ENCODE data around the gene TBC1D10A. TPM values are rescaled to one million over a fixed set of nuclear protein-coding genes. Genes with fewer than 3 reads are reported as not detected.

The TBC1D10A gene
- 11.4 and 12.7 TPM in 2 replicates for polyA plus RNA-seq (2014; cell fraction: cytosol; rRNA removed)
- 17.1 and 20.8 TPM in 2 replicates for polyA plus RNA-seq (2014; cell fraction: nucleus; rRNA removed)

GRCh38 chr22:30326706-30327362, at the start of gene TBC1D10A:
TBC1D10A (minus strand) TSS chr22:30326941; CDS start chr22:30326881, 60 bp downstream.
- peak; percentile 89 for DNase-seq (ENCODE audit: low spot score)

GRCh38 chr22:30375312-30375849, 48.6 kb upstream of the TBC1D10A start:
- DNase-seq (ENCODE audit: low spot score), result no peak

- DNase-seq (ENCODE audit: low spot score), result peak; percentile 49
Measured at GRCh38 chr22:30373331-30374325, 46.9 kb upstream of the TBC1D10A start.

GRCh38 chr22:30372915-30373314, 46.2 kb upstream of the TBC1D10A start:
- DNase-seq (ENCODE audit: low spot score), result no peak

- no peak for DNase-seq (ENCODE audit: low spot score)
Measured at GRCh38 chr22:30371981-30372380, 45.2 kb upstream of the TBC1D10A start.

GRCh38 chr22:30371321-30371720, 44.6 kb upstream of the TBC1D10A start:
- DNase-seq (ENCODE audit: low spot score), result no peak

- no peak for DNase-seq (ENCODE audit: low spot score)
Measured at GRCh38 chr22:30370641-30371230, 44.0 kb upstream of the TBC1D10A start.

GRCh38 chr22:30368420-30368819, 41.7 kb upstream of the TBC1D10A start:
- no peak for DNase-seq (ENCODE audit: low spot score)

- DNase-seq (ENCODE audit: low spot score), result no peak
Measured at GRCh38 chr22:30365891-30366290, 39.1 kb upstream of the TBC1D10A start.

GRCh38 chr22:30362651-30363281, 36.0 kb upstream of the TBC1D10A start:
- no peak for DNase-seq (ENCODE audit: low spot score)

- DNase-seq (ENCODE audit: low spot score), result no peak
Measured at GRCh38 chr22:30361916-30362650, 35.3 kb upstream of the TBC1D10A start.

GRCh38 chr22:30358541-30358940, 31.8 kb upstream of the TBC1D10A start:
- DNase-seq (ENCODE audit: low spot score), result no peak

- no peak for DNase-seq (ENCODE audit: low spot score)
Measured at GRCh38 chr22:30357650-30358215, 31.0 kb upstream of the TBC1D10A start.

- no peak for DNase-seq (ENCODE audit: low spot score)
Measured at GRCh38 chr22:30357236-30357570, 30.5 kb upstream of the TBC1D10A start.

- peak; percentile 94 for DNase-seq (ENCODE audit: low spot score)
Measured at GRCh38 chr22:30356449-30357235, 29.9 kb upstream of the TBC1D10A start, which contains the start of the genes CCDC157 and SF3A1. CCDC157 (plus strand) TSS chr22:30357007; CDS start chr22:30366001, 8,994 bp downstream. SF3A1 (minus strand) TSS chr22:30356894; CDS start chr22:30356792, 102 bp downstream.

- no peak for DNase-seq (ENCODE audit: low spot score)
Measured at GRCh38 chr22:30354644-30355043, 27.9 kb upstream of the TBC1D10A start.

- DNase-seq (ENCODE audit: low spot score), result no peak
Measured at GRCh38 chr22:30351226-30351625, 24.5 kb upstream of the TBC1D10A start.

GRCh38 chr22:30348809-30349208, 22.1 kb upstream of the TBC1D10A start:
- DNase-seq (ENCODE audit: low spot score), result no peak

GRCh38 chr22:30348404-30348803, 21.7 kb upstream of the TBC1D10A start:
- no peak for DNase-seq (ENCODE audit: low spot score)

Data from SK-N-DZ (cell line).